ES-I3 (cell line): Measurements from ENCODE around the gene COQ10A.

Experiments
- H3K36me3 ChIP-seq: 2 replicates; pipeline ENCODE4 v1.6.1; 2013; ENCODE audit warnings: mild to moderate bottlenecking, low read length, control low read depth, moderate library complexity; ENCODE audit not compliant: insufficient read depth
- H3K4me1 ChIP-seq: 2 replicates; pipeline ENCODE4 v1.6.1; 2013; ENCODE audit warnings: mild to moderate bottlenecking, control low read depth, low read length; ENCODE audit not compliant: insufficient read depth
- H3K9ac ChIP-seq: 2 replicates; pipeline ENCODE4 v1.6.1; 2013; ENCODE audit warnings: low read depth, mild to moderate bottlenecking, low read length, moderate library complexity
- H3K9me3 ChIP-seq: 2 replicates; pipeline ENCODE4 v1.6.1; 2013; ENCODE audit warnings: mild to moderate bottlenecking, low read length, moderate library complexity; ENCODE audit not compliant: control insufficient read depth, insufficient read depth

COQ10A gene

DNA sequence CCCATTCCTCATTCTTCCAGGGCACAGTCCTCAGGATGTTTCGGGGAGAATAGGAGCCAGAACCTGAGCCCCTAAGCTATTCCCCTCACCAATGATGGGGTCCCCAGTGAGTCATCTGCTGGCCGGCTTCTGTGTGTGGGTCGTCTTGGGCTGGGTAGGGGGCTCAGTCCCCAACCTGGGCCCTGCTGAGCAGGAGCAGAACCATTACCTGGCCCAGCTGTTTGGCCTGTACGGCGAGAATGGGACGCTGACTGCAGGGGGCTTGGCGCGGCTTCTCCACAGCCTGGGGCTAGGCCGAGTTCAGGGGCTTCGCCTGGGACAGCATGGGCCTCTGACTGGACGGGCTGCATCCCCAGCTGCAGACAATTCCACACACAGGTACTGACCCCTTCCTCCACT is 35.6 kb upstream of the COQ10A start:
- H3K9ac ChIP-seq, result no peak overlapping the region
- H3K4me1 ChIP-seq, result peaks cover 3% of the 10 kb centered on the region; the same call in 1 of the 2 replicates
- no peaks in the 10 kb centered on the region for H3K9me3 ChIP-seq
- no peaks in the 10 kb centered on the region for H3K36me3 ChIP-seq

DNA sequence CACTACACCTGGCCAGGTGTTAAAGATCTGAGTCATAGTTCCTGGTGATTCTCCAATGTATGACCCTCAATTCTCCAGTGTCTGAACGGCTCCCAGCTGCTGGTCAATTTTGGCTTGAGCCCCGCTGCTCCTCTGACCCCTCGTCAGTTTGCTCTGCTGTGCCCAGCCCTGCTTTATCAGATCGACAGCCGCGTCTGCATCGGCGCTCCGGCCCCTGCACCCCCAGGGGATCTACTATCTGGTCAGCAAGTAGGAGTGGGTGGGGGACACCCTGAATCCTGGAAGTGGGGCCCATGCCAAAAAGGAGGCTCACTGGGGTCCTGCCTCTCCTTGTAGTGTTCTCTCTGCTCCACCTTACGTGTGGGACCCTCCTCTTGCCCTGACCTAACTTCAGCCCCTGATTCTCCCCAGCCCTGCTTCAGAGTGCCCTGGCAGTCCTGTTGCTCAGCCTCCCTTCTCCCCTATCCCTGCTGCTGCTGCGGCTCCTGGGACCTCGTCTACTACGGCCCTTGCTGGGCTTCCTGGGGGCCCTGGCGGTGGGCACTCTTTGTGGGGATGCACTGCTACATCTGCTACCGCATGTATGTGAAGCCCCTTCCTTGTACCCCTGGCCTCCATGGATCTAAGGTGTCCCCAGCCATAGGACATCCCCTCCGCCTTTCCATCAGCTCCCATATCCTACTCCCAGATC is 31.9 kb upstream of the COQ10A start:
- Histone ChIP-seq H3K9me3 (no peaks in the 10 kb centered on the region), H3K36me3 (no peaks in the 10 kb centered on the region), H3K9ac (no peak overlapping the region), H3K4me1 (peaks cover 3% of the 10 kb centered on the region; the same call in 1 of the 2 replicates)

DNA sequence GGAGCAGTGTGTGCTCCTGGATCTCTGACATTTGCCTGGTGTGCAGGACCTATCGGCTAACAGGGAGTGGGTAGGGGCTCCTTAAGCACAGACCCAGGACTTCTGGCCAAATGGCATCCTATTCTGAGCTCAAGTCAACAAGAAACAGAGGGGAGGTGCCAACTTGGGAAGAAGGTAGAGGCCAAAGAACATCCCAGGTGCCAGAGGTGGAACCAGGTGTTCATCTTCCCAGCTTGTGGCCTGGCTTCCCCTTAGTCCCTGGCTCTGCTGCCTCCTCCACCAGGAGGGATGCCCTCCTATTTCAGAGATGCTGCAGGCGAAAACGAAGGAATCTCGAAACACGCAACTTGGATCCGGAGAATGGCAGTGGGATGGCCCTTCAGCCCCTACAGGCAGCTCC is 30.7 kb upstream of the COQ10A start:
- H3K36me3 ChIP-seq, result peaks cover 2% of the 10 kb centered on the region; the same call in 1 of the 2 replicates
- H3K4me1 ChIP-seq, result no peaks in the 10 kb centered on the region
- no peaks in the 10 kb centered on the region for H3K9me3 ChIP-seq
- H3K9ac ChIP-seq, result no peak overlapping the region

DNA sequence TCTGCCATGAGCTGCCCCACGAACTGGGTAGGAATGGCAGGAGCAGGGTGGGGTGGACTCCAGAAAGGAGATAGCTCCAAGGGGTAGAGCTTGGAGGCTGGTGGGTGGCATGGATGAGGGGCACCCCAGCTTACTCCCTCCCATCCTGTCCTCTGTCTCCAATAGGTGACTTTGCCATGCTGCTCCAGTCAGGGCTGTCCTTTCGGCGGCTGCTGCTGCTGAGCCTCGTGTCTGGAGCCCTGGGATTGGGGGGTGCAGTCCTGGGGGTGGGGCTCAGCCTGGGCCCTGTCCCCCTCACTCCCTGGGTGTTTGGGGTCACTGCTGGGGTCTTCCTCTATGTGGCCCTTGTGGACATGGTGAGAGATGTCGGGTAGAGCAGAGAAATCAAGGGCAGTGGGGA is 29.8 kb upstream of the COQ10A start:
- Histone ChIP-seq H3K9ac (no peak overlapping the region), H3K4me1 (no peaks in the 10 kb centered on the region), H3K36me3 (peaks cover 2% of the 10 kb centered on the region; the same call in 1 of the 2 replicates), H3K9me3 (no peaks in the 10 kb centered on the region)

DNA sequence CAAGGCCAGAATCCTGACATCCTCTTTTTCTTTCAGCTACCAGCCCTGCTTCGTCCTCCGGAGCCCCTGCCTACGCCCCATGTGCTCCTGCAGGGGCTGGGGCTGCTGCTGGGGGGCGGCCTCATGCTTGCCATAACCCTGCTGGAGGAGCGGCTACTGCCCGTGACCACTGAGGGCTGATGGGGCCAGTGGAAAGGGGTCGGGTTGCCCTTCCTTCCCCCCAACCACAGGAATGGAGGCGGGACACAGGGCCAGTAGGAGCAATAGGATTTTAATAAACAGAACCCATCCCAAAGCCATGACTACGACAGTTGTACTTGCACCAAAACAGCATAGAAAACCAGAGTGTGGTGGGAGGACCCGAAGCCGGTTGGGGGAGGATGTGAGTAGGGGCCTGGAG is 29.2 kb upstream of the COQ10A start:
- peaks cover 2% of the 10 kb centered on the region; the same call in 1 of the 2 replicates for H3K36me3 ChIP-seq
- no peaks in the 10 kb centered on the region for H3K9me3 ChIP-seq
- no peak overlapping the region for H3K9ac ChIP-seq
- H3K4me1 ChIP-seq, result no peaks in the 10 kb centered on the region

DNA sequence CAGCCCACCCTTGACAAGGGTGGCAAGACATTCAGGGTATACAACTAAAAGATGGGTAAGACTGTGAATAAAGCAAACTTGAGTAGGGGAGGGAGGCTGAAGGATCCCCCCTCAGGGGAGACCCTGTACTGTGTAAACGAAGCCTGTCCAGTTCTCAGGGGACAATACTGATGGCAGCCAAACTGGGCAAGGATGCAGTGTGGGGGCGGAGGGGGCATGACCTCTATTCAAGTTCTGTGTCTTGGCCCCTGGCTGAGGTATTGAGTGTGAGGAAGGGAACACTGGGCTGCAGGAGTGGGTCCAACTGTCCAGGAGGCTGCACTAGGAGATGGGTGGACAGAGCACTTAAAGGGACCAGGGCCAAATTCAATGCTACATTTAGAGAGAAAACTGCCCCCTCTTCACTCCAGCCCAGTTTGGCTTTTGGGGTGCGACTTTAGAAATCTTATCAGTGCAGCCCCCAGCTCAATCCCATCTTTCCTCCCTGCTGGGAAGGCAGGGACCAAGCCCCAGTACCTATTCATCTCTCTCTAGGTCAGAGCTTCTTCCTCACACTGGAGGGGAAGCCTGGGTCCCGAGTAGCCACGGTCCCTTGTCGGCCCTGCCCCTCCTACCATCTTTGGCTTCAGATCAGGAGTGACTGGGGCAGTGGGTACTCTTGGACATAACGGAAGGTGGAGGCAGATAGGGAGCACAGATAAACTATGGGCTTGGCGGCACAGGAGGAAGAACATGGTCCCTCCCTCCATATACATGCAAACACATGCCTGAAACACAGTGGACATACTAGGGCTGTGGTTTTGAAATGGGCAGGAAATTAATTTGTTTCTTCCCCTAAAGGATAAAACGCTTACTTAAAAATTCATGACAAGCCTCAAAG is 25.1 kb upstream of the COQ10A start:
- peaks cover 10% of the 10 kb centered on the region; the same call in 1 of the 2 replicates for H3K36me3 ChIP-seq

DNA sequence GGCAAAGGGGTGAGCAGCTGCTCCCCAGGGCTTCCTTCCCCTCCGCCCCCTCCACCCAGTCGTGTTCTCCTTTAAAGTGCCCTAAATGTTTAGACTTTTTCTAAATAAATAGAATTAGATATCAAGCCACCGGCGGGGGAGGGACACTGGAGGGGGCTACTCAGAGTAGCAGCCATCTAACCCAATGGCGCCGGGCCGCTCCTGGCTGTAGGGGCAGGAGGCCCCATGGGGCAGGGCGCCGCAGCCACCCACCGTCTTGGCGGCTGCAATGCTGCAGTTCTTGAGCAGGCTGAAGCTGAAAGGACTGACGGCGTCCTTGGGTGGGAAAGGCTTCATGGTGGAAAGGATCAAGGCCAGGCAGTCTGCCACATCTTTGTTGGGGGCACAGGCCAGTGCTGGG is 23.8 kb upstream of the COQ10A start:
- H3K9me3 ChIP-seq, result no peaks in the 10 kb centered on the region
- H3K4me1 ChIP-seq, result no peaks in the 10 kb centered on the region
- peaks cover 11% of the 10 kb centered on the region; the same call in 1 of the 2 replicates for H3K36me3 ChIP-seq
- H3K9ac ChIP-seq, result no peak overlapping the region

More for the DNA sequence above, 25.1 kb upstream of the COQ10A start:
- no peaks in the 10 kb centered on the region for H3K9me3 ChIP-seq
- no peak overlapping the region for H3K9ac ChIP-seq
- no peaks in the 10 kb centered on the region for H3K4me1 ChIP-seq

DNA sequence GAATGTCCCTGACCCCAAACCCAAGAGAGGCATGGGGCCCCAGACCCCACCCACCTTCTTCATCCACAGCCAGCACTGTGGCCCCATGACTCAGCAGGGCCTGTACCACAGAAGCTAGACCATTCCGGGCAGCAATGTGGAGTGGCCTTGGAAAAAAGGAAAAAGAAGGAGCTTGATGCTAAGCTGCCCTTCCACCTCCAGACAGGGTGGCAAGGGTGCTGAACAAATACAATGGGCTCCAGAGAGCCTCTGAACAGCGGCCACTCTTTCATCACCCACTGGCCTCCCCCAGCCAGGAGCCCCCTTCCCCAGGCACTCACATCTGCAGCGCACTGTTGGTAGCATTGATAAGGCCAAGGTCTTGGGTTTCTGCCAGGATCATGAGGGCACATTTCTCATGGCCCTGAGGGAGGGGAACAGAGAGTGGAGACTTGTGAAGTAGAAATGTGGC is 23.0 kb upstream of the COQ10A start:
- H3K4me1 ChIP-seq, result no peaks in the 10 kb centered on the region
- H3K36me3 ChIP-seq, result peaks cover 16% of the 10 kb centered on the region; the same call in 1 of the 2 replicates
- no peak overlapping the region for H3K9ac ChIP-seq
- no peaks in the 10 kb centered on the region for H3K9me3 ChIP-seq

DNA sequence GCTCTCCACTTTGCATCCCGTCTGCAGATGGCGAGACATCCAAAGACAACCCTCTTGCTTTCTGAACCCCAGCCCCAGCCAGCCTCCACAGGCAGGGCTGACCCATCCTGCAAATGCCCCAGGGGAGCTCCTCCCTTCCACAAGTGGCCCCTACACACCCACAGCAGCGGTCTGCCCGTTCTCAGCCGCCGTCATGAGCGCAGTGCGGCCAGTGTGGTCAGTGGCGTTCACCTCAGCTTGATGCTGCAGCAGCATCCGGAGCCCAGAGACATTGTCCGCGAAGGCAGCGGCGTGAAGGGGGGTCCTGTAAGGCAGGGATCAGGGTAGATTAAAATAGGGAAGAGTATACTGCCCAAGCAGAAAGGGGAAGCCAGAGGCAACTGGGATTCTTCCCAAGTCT is 22.2 kb upstream of the COQ10A start:
- no peak overlapping the region for H3K9ac ChIP-seq
- H3K4me1 ChIP-seq, result no peaks in the 10 kb centered on the region
- no peaks in the 10 kb centered on the region for H3K9me3 ChIP-seq
- H3K36me3 ChIP-seq, result peaks cover 19% of the 10 kb centered on the region; the same call in 1 of the 2 replicates

DNA sequence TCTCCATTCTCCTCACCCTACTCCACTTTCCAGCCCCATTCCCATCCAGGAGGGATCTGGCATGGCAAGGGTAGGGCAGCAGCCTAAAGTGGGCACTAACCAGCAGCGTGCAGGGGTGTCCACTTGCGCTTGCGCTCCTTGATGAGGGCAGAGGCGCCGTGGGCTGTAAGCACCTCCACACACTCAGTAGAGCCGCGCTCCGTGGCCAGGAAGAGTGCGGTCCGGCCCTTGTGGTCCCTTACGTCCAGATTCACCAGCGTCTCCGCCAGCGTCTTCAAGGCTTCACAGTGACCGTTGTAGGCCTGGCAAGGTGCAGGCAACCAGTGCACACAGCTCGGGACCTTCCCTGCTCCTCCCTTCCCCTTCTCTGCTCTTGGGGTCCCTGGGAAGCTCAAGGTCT is 18.8 kb upstream of the COQ10A start:
- H3K9ac ChIP-seq, result no peak overlapping the region
- no peaks in the 10 kb centered on the region for H3K9me3 ChIP-seq
- H3K36me3 ChIP-seq, result peaks cover 26% of the 10 kb centered on the region
- H3K4me1 ChIP-seq, result no peaks in the 10 kb centered on the region

DNA sequence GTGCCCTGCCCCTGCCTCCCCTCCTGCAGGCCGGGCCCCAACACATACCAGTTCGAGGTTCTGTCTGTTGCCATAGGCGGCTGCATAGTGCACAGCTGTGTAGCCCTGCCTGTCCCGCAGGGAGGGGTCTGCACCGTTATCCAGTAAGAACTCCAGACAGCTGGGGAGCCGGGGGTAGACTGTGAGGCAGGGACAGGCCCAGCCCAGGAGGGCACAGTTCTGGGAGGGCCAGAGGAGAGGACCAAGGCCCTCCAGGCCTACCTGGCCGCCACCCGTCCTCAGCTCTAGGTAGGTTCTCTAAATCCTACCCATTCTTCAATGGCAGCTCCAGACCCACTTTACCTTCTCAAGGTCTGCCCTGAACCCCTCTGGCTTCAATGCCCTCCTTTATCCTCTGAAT is 18.0 kb upstream of the COQ10A start:
- no peak overlapping the region for H3K9ac ChIP-seq
- H3K36me3 ChIP-seq, result peaks cover 32% of the 10 kb centered on the region
- no peaks in the 10 kb centered on the region for H3K9me3 ChIP-seq
- no peaks in the 10 kb centered on the region for H3K4me1 ChIP-seq

DNA sequence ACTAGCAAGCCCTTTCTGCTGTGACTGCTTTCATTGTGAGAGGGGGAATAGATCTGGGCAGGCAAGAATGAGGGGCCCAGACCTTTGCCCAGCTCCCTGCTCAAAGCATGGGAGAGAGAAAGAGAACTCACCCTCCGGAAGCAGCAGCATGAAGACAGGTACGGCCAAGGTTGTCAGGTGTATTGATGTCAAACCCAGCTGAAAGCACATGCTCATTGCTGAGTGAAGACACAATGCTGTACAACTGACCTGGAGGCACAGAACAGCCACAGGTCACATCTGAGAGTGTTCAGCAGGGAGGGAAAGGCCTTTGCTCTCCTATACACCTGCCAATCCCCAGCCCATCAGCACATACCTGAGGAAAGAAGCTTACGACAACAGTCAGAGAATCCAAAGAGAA is 14.1 kb upstream of the COQ10A start:
- Histone ChIP-seq H3K36me3 (peaks cover 37% of the 10 kb centered on the region), H3K9me3 (no peaks in the 10 kb centered on the region), H3K4me1 (peaks cover 12% of the 10 kb centered on the region), H3K9ac (no peak overlapping the region)

DNA sequence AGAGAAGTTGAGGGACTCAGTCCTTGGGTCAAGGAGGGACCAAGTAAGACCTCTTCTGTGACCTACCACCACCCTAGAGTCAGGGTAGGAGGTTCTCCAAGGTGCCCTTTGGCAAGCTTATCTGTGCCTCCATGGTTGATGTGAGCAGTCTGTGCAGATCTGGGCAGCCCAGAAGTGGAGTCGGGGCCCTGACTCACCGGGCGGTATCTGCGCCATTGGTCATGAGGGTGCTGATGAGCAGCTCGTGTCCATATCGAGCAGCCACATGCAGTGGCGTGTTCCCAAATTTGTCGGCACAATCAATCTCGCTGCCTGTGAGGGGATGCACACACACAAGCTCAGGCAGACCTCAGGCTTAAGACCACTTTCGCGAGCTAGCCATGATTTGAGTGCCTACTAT is 13.7 kb upstream of the COQ10A start:
- peaks cover 12% of the 10 kb centered on the region for H3K4me1 ChIP-seq
- H3K9me3 ChIP-seq, result no peaks in the 10 kb centered on the region
- no peak overlapping the region for H3K9ac ChIP-seq
- H3K36me3 ChIP-seq, result peaks cover 35% of the 10 kb centered on the region

DNA sequence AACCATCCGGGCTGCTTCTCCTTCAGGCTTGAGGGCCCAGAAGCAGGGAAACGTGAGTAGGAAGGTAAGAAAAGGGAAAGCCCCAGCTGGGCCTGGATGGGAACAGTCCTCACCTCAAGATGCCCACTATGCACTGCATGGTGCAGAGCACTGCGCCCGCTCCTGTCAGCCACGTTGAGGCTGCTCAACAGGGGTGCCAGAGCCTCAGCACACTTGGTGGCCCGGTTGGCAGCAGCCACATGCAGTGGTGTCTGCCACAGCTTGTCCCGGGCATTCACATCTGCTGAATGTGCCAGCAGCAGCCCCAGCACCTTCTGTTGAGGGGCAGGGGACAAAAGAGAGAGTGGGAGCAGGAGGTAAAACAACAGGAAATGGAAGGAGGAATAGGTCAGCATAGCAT is 11.1 kb upstream of the COQ10A start:
- Histone ChIP-seq H3K9ac (no peak overlapping the region), H3K36me3 (peaks cover 28% of the 10 kb centered on the region), H3K9me3 (no peaks in the 10 kb centered on the region)

More for the DNA sequence above, 11.1 kb upstream of the COQ10A start:
- H3K4me1 ChIP-seq, result peaks cover 12% of the 10 kb centered on the region
